GM23338 (cell line): ENCODE results near the gene TRPM3.

Experiments
- CREB1 ChIP-seq: fragments of 250-450 bp; sonication (Bioruptor Pico); IDR thresholded peaks from 2 replicates; pipeline ENCODE4 v1.5.0; 2020; ENCODE audit warnings: low read depth, mild to moderate bottlenecking, moderate library complexity
- CTCF ChIP-seq, 2 experiments: fragments of 200-600 bp in 1 of 2; sonication (generic) in 1 of 2; conservative IDR thresholded peaks; 2 replicates each; pipeline versions ENCODE4 v1.5.1 to v1.6.1; 2016 to 2017; ENCODE audit warnings: antibody characterized with exemption in 2 of 2, low read depth in 2 of 2, mild to moderate bottlenecking in 2 of 2, moderate library complexity in 1 of 2
- EZH2 ChIP-seq: fragments of 200-600 bp; sonication (generic); IDR thresholded peaks from one replicate; pipeline ENCODE4 v1.8.0; 2017; ENCODE audit warnings: antibody characterized with exemption, mild to moderate bottlenecking, low read depth; ENCODE audit not compliant: unreplicated experiment
- NANOG ChIP-seq: IDR thresholded peaks from 2 replicates; pipeline ENCODE4 v1.6.1; 2016; ENCODE audit warnings: antibody characterized with exemption, borderline replicate concordance
- POLR2AphosphoS5 ChIP-seq: IDR thresholded peaks from 2 replicates; pipeline ENCODE4 v1.6.1; 2016; ENCODE audit warnings: antibody characterized with exemption, low read depth
- STAT1 ChIP-seq: IDR thresholded peaks from one replicate; pipeline ENCODE4 v1.6.1; 2016; ENCODE audit warnings: antibody characterized with exemption; ENCODE audit not compliant: unreplicated experiment
- ZNF114 ChIP-seq: fragments of 250-450 bp; sonication (Bioruptor Pico); IDR thresholded peaks from 2 replicates; pipeline ENCODE4 v1.5.0; 2020; ENCODE audit warnings: mild to moderate bottlenecking, moderate library complexity
- TF ChIP-seq, protein P1 (sequence below): fragments of 250-450 bp; sonication (Bioruptor Pico); IDR thresholded peaks from 2 replicates; pipeline ENCODE4 v1.5.0; 2020; ENCODE audit warnings: mild to moderate bottlenecking, moderate library complexity
- TF ChIP-seq, protein P2 (sequence below): IDR thresholded peaks from one replicate; pipeline ENCODE4 v1.6.1; 2018; ENCODE audit warnings: antibody characterized with exemption; ENCODE audit not compliant: unreplicated experiment

GRCh38 chr9:70607329-70607728 lies 514.1 kb downstream of the TRPM3 start:
- TF ChIP-seq CTCF (conservative IDR thresholded peaks at IDR 0.05; ENCODE audit: low read depth in 2 of 2) (no peak), EZH2 (no peak), POLR2AphosphoS5 (no peak), ZNF114 (CRISPR knock-in tag) (no peak), CREB1 (CRISPR knock-in tag) (no peak), STAT1 (no peak), NANOG (no peak)
- TF ChIP-seq, protein P1, sequence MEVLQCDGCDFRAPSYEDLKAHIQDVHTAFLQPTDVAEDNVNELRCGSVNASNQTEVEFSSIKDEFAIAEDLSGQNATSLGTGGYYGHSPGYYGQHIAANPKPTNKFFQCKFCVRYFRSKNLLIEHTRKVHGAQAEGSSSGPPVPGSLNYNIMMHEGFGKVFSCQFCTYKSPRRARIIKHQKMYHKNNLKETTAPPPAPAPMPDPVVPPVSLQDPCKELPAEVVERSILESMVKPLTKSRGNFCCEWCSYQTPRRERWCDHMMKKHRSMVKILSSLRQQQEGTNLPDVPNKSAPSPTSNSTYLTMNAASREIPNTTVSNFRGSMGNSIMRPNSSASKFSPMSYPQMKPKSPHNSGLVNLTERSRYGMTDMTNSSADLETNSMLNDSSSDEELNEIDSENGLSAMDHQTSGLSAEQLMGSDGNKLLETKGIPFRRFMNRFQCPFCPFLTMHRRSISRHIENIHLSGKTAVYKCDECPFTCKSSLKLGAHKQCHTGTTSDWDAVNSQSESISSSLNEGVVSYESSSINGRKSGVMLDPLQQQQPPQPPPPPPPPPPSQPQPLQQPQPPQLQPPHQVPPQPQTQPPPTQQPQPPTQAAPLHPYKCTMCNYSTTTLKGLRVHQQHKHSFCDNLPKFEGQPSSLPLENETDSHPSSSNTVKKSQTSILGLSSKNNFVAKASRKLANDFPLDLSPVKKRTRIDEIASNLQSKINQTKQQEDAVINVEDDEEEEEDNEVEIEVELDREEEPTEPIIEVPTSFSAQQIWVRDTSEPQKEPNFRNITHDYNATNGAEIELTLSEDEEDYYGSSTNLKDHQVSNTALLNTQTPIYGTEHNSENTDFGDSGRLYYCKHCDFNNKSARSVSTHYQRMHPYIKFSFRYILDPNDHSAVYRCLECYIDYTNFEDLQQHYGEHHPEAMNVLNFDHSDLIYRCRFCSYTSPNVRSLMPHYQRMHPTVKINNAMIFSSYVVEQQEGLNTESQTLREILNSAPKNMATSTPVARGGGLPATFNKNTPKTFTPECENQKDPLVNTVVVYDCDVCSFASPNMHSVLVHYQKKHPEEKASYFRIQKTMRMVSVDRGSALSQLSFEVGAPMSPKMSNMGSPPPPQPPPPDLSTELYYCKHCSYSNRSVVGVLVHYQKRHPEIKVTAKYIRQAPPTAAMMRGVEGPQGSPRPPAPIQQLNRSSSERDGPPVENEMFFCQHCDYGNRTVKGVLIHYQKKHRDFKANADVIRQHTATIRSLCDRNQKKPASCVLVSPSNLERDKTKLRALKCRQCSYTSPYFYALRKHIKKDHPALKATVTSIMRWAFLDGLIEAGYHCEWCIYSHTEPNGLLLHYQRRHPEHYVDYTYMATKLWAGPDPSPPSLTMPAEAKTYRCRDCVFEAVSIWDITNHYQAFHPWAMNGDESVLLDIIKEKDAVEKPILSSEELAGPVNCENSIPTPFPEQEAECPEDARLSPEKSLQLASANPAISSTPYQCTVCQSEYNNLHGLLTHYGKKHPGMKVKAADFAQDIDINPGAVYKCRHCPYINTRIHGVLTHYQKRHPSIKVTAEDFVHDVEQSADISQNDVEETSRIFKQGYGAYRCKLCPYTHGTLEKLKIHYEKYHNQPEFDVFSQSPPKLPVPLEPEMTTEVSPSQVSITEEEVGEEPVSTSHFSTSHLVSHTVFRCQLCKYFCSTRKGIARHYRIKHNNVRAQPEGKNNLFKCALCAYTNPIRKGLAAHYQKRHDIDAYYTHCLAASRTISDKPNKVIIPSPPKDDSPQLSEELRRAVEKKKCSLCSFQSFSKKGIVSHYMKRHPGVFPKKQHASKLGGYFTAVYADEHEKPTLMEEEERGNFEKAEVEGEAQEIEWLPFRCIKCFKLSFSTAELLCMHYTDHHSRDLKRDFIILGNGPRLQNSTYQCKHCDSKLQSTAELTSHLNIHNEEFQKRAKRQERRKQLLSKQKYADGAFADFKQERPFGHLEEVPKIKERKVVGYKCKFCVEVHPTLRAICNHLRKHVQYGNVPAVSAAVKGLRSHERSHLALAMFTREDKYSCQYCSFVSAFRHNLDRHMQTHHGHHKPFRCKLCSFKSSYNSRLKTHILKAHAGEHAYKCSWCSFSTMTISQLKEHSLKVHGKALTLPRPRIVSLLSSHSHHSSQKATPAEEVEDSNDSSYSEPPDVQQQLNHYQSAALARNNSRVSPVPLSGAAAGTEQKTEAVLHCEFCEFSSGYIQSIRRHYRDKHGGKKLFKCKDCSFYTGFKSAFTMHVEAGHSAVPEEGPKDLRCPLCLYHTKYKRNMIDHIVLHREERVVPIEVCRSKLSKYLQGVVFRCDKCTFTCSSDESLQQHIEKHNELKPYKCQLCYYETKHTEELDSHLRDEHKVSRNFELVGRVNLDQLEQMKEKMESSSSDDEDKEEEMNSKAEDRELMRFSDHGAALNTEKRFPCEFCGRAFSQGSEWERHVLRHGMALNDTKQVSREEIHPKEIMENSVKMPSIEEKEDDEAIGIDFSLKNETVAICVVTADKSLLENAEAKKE (CRISPR knock-in tag) = no peak
- TF ChIP-seq, protein P2, sequence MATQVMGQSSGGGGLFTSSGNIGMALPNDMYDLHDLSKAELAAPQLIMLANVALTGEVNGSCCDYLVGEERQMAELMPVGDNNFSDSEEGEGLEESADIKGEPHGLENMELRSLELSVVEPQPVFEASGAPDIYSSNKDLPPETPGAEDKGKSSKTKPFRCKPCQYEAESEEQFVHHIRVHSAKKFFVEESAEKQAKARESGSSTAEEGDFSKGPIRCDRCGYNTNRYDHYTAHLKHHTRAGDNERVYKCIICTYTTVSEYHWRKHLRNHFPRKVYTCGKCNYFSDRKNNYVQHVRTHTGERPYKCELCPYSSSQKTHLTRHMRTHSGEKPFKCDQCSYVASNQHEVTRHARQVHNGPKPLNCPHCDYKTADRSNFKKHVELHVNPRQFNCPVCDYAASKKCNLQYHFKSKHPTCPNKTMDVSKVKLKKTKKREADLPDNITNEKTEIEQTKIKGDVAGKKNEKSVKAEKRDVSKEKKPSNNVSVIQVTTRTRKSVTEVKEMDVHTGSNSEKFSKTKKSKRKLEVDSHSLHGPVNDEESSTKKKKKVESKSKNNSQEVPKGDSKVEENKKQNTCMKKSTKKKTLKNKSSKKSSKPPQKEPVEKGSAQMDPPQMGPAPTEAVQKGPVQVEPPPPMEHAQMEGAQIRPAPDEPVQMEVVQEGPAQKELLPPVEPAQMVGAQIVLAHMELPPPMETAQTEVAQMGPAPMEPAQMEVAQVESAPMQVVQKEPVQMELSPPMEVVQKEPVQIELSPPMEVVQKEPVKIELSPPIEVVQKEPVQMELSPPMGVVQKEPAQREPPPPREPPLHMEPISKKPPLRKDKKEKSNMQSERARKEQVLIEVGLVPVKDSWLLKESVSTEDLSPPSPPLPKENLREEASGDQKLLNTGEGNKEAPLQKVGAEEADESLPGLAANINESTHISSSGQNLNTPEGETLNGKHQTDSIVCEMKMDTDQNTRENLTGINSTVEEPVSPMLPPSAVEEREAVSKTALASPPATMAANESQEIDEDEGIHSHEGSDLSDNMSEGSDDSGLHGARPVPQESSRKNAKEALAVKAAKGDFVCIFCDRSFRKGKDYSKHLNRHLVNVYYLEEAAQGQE = no peak
